Ovary (tissue), 3 donors: ENCODE data around the gene TRIM41.

Source experiments
- CTCF ChIP-seq, 3 donors: fragments of 450-650 bp in 2 of 3; fragments of 200-600 bp in 1 of 3; IDR thresholded peaks; one replicate each; pipeline versions ENCODE4 v1.5.1 to v1.8.0; 2016 to 2022; ENCODE audit warnings: antibody characterized with exemption in 3 of 3, mild to moderate bottlenecking in 1 of 3
- EP300 ChIP-seq: sonication (generic); formaldehyde crosslinking; IDR thresholded peaks from one replicate; pipeline ENCODE4 v1.6.1; 2017; ENCODE audit warnings: antibody characterized with exemption
- donor health status: DM: no; HTN: no; CAD: no.

- TF ChIP-seq CTCF (IDR thresholded peaks at IDR 0.05) = no peak
- no peak for TF ChIP-seq EP300
Observed at GRCh38 chr5:181235689-181236366, 12.7 kb downstream of the TRIM41 start.
